DMS153 (cell line): Measurements from ENCODE around the gene OR6V1.

Experiments used
- DNase-seq: peaks from one replicate; lab custom pipeline; 2025; lab: John Stamatoyannopoulos, UW

The OR6V1 gene

GRCh38 chr7:143052041-143052440, at the start of gene OR6V1:
Gene OR6V1, plus strand, starts transcription at chr7:143052341. Its CDS starts 0 bp downstream, at chr7:143052341.
- no peak for DNase-seq

- DNase-seq: no peak
Measured at GRCh38 chr7:143002898-143003297, 49.2 kb upstream of the OR6V1 start.

GRCh38 chr7:143003393-143004051, 48.6 kb upstream of the OR6V1 start:
- DNase-seq: no peak

- DNase-seq: no peak
Measured at GRCh38 chr7:143005632-143006260, 46.4 kb upstream of the OR6V1 start.

- DNase-seq: peak; percentile 2
Measured at GRCh38 chr7:143008007-143008901, 43.9 kb upstream of the OR6V1 start.

GRCh38 chr7:143012001-143012400, 40.1 kb upstream of the OR6V1 start:
- DNase-seq: no peak

- DNase-seq: no peak
Measured at GRCh38 chr7:143012409-143012808, 39.7 kb upstream of the OR6V1 start.

GRCh38 chr7:143013473-143013872, 38.7 kb upstream of the OR6V1 start:
- DNase-seq: no peak

- DNase-seq: no peak
Measured at GRCh38 chr7:143013893-143014292, 38.2 kb upstream of the OR6V1 start.

GRCh38 chr7:143015084-143015483, 37.1 kb upstream of the OR6V1 start:
- no peak for DNase-seq

GRCh38 chr7:143015926-143016490, 36.1 kb upstream of the OR6V1 start:
- DNase-seq: no peak

GRCh38 chr7:143016996-143017395, 35.1 kb upstream of the OR6V1 start:
- no peak for DNase-seq

- DNase-seq: no peak
Measured at GRCh38 chr7:143018931-143019330, 33.2 kb upstream of the OR6V1 start.

- no peak for DNase-seq
Measured at GRCh38 chr7:143023047-143023446, 29.1 kb upstream of the OR6V1 start.

GRCh38 chr7:143025371-143025770, 26.8 kb upstream of the OR6V1 start:
- DNase-seq: no peak

- DNase-seq: no peak
Measured at GRCh38 chr7:143027032-143027431, 25.1 kb upstream of the OR6V1 start, which contains the start of gene OR9A2. Gene OR9A2, minus strand, starts transcription at chr7:143027132. Its CDS starts 0 bp downstream, at chr7:143027132.

- DNase-seq: no peak
Measured at GRCh38 chr7:143027683-143028082, 24.5 kb upstream of the OR6V1 start.

- no peak for DNase-seq
Measured at GRCh38 chr7:143038635-143039034, 13.5 kb upstream of the OR6V1 start.

GRCh38 chr7:143040209-143040715, 11.9 kb upstream of the OR6V1 start:
- no peak for DNase-seq

- DNase-seq: no peak
Measured at GRCh38 chr7:143041346-143041745, 10.8 kb upstream of the OR6V1 start.

GRCh38 chr7:143042159-143042789, 9.9 kb upstream of the OR6V1 start:
- DNase-seq: no peak
